GOT3 (cell line): ENCODE measurements around the gene HOXC13.
A peak's percentile ranks its signal among the peaks of the same experiment; 100 is the strongest.

ENCODE experiments used
- DNase-seq: peaks from one replicate; lab custom pipeline; 2025; ENCODE audit warnings: mixed read lengths; lab: John Stamatoyannopoulos, UW

HOXC13 gene

DNA sequence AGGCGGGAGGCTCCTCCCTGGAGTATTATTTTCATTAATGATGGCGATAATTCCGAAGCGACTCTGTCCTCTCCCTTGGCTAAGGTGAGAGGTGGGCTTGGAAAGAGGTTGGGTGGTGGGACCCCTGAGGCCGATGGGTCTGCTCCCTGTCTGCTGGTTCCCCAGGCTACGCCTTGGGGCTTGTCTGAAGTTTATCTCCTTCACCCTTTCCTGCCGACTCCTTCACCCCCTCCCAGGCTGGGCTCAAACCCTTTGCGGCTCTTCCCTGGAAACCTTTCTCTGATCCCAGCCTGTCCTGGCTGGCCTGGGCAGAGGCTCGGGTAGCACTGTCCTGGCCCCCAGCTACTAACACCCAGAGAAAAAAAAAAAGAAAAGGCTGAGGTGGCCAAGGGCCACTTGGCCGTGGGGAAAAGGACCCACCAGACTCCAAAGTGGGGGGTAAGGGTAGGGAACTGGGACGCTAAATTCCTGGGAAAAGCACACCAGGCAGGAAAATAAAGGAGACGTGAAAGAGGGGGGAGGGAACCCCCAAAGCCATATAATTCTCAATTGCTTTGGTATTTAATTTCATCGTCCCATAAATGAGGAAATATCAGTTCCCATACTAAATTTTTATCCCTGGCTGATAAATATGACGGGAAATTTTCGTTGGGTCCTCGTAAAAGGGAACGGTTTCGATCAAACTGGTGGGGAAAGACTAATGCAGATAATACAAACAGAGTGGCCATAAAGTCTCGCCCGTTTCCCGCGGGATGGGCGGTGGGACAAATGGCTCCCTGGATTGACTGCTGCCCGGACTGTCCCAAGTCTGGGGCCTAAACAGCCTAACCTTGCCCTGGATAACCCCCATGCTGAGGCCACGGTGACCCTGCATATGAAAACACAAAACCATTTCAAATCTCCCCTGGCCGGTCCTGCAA lies 44.3 kb downstream of the HOXC13 start:
- DNase-seq, result no peak

- DNase-seq, result no peak
Observed at GRCh38 chr12:53983568-53983949, 44.9 kb downstream of the HOXC13 start.

GRCh38 chr12:53983950-53984572 lies 45.4 kb downstream of the HOXC13 start:
- DNase-seq, result no peak

DNA sequence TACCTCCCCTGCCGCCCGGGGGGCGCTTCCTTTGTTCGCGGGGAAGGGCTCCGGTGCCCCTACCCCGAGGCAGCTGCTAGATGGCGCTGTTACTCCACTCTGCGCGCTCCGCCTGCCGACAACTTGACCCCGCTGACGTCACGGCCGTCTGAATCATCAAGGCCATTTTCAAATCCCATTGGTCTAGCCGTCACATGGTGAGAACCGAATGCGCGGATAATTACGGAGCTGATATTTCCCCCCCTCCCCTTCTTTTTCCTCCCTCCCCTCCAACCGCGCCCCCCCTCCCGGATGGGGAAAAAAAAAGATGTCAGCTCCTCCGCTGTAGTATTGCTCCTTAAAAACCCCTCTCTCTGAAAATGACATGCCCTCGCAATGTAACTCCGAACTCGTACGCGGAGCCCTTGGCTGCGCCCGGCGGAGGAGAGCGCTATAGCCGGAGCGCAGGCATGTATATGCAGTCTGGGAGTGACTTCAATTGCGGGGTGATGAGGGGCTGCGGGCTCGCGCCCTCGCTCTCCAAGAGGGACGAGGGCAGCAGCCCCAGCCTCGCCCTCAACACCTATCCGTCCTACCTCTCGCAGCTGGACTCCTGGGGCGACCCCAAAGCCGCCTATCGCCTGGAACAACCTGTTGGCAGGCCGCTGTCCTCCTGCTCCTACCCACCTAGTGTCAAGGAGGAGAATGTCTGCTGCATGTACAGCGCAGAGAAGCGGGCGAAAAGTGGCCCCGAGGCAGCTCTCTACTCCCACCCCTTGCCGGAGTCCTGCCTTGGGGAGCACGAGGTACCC lies 46.5 kb downstream of the HOXC13 start, which contains the start of gene HOXC10:
HOXC10 (plus strand) TSS at position 246 of the 791 bp plus-strand sequence; CDS start at position 360, 114 bp downstream.
- peak; percentile 40 for DNase-seq

DNA sequence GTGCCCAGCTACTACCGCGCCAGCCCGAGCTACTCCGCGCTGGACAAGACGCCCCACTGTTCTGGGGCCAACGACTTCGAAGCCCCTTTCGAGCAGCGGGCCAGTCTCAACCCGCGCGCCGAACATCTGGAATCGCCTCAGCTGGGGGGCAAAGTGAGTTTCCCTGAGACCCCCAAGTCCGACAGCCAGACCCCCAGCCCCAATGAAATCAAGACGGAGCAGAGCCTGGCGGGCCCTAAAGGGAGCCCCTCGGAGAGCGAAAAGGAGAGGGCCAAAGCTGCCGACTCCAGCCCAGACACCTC lies 47.0 kb downstream of the HOXC13 start:
- DNase-seq, result no peak

DNA sequence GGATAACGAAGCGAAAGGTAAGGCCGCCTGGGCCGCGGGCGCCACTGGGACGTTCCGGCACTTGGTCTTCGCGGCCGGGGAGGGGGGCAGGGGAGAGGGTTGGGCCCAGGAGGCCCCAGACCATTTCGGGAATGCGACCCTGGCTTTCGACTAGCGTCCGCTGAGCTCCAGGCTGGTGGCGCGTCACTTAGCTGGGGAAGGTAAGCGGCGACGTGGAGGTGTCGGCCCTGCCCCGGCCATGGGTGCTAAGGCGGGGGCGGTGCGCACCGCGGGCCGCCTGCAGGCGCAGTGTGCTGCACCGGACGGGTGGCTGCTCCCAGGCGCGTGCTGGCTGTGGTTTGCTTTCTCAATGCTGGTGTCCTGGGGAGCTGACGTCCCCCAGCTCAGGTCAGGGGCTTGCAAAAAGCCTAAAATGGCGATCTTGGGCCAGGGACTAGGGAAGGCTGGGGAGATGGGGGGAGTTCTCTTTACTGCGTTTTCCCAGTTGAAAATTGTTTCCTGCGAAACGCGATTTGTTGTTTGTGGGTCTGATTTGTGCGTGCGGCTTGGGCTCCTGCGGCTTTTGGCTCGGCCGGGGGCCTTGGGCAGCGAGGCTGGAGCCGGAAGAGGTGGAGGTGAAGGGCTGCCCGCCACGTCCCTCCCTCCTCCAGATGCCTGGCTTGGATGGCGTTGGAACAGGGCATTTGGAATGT lies 47.5 kb downstream of the HOXC13 start:
- DNase-seq, result no peak

- DNase-seq, result no peak
Observed at GRCh38 chr12:53986686-53987483, 48.3 kb downstream of the HOXC13 start.

DNA sequence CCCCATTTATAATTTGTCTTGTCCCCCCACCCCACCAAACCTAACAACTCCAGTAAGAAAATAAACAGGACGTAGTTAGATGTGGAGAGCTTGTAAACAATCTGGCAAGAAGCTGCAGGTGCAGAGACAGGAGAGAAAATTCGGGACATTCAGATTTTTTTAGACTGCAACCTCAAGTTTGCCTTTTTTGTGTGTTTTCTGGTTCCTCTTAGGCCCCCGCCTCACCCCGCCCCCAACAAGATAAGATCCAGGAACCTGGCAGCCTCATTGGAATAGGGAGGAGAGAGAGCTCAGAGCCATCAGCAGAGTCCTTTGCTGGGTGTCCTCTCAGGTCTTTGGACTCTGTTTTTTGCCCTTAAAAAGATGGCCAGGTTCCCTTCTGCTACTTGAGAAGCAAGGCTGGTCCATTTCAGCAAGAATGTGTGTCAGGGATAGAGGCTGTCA lies 49.2 kb downstream of the HOXC13 start:
- no peak for DNase-seq

- no peak for DNase-seq
Observed at GRCh38 chr12:53988541-53989226, 50.1 kb downstream of the HOXC13 start.

DNA sequence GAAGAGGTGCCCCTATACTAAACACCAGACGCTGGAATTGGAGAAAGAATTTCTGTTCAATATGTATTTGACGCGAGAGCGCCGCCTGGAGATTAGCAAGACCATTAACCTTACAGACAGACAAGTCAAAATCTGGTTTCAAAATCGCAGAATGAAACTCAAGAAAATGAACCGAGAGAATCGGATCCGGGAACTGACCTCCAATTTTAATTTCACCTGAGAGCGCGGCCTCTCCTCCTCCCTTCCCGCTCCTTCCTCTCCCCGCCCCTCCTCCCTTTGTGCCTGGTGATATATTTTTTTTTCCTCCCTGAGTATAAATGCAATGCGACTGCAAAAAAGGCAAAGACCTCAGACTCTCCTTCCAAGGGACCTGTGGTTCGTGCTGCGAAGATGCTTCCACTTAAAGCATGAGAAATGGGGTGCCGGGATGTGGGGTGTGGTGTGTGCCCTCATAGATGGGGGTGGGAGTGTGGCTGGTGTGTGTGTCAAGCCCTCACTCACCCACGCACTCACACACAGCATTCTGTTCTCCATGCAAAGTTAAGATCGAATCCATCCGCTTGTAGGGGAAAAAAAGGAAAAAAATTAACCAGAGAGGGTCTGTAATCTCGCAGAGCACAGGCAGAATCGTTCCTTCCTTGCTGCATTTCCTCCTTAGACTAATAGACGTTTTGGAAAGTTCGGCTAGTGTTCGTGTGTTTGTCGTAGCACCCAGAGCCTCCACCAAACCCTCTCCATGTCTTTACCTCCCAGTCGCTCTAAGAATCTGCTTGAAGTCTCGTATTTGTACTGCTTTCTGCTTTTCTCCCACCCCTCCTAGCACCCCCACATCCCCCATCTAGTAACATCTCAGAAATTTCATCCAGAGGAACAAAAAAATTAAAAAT lies 50.8 kb downstream of the HOXC13 start:
- DNase-seq, result no peak

GRCh38 chr12:53990311-53991076 lies 51.9 kb downstream of the HOXC13 start:
- no peak for DNase-seq

DNA sequence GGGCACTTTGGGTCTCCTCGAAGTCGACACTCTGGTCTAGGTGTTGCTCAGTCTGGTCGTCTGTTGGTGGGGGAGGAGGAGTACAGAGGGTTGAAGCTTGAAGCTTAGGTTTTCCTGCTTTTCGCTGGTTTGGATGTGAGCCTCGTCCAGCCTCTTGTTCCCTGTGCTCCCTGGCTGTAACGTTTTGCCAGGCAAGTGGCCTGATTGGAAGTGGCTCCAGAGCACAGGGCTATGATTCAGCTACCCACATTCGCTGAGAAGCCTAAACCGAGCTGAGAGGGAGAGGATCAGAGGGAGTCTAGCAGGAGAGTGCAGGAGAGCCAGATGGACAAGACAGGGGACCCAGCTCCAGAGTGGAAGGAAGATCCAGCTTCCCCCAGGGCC lies 52.4 kb downstream of the HOXC13 start:
- DNase-seq, result no peak

GRCh38 chr12:53992377-53992889 lies 53.8 kb downstream of the HOXC13 start:
- no peak for DNase-seq

DNA sequence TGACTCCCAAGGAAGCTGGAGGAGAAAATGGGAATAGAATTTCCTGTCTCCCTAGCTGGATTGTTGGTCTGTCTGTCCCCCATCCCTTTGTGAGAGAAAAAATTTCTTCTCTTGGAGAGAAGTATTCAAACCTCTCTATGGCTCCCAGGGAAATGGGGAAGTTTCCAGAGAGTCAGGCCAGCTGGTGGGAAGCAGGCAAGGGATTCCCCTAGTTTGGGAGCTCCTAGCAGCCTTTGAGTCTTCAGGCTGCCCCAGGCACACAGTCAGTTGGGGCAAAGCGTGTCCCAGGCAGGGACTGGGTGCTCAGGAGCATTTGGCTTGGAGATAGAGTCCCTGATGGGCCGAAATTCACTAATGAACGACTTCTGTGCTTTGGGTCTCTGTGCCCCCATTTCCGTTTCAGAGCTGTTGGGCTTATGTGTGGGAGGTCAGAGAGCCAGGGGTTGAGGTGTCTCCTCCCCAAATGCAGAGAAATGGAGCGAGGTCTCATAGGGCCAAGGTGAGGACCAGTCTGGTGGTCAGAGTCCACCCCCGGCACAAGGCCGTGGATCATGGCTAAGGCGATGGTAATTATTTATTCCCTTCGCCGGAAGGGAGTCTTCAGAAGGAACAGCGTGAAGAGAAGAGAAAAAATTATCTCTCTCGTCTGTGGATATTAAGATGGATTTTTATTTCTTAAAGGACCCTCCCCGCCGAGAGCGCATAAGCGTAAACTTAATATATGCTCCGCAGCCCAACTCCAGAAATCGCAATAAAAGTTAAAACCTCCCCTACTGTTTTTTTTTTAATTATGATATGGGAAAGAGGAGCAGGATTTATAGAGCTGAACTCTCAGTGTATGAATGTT lies 54.8 kb downstream of the HOXC13 start:
- no peak for DNase-seq

GRCh38 chr12:53994009-53994263 lies 55.3 kb downstream of the HOXC13 start:
- no peak for DNase-seq

GRCh38 chr12:53994264-53995001 lies 55.8 kb downstream of the HOXC13 start:
- no peak for DNase-seq

DNA sequence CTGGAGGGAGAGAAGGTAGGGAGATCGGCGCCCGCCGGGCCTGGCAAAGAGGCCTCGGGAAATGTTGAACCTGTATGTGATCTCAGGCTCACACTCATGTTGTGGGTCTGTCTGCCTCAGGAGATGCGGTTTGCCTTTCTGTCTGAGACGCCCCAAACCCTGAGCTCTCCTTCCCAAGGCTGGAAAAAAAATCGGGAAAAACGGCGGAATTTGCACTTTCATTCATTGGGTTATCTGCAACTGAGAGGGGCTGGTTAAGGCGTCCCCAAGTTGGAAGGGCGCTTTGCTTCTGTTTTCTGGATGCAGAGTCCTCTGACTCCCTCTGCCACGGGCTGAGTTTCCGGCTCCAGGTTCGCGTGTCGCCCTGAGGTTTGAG lies 56.4 kb downstream of the HOXC13 start:
- no peak for DNase-seq
